Measurements from ENCODE around the gene SEMA5A.

Gene SEMA5A

GRCh38 chr5:9149988-9150387 is 395.9 kb downstream of the SEMA5A start:
- DNase-seq, result peak; percentile 22 to 47

DNA sequence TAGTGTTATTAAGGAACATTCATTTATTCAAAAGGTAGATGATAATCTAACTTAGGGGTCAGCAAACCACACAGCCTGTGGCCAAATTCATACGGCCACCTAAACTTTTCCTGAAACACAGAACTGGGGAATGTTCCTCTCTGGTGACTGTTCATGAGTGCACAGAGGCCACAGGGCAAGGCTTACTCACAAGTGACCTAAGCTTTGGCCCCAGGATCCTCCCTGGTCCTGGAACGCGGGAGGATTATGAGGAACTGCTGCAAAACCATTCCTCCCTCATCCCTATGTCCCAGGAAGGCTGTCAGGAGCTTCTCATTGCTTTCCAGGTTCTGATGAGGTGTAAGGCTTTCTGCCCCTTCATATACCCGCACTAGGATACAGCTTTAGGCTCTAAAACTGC is 397.6 kb downstream of the SEMA5A start:
- DNase-seq, result no peak

DNA sequence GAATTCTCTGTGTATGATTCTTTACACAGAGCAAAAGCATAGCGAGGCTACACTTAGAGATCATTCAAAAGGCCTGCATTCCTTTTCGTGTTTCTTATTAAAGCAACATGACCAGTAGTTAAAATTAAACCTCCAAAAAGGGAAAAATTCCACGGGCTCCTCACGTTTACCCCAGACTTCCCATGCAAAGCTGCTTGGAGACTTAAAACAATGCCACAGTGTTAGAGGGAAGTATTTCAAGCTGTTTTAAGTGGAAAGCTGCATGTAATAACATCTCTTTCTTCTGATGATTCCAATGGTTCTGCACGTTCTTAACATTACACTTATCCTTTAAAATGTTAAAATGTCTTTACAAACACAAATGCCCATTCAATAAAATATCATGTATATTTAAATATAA is 405.2 kb downstream of the SEMA5A start:
- no peak for DNase-seq

GRCh38 chr5:9140202-9140601 is 405.7 kb downstream of the SEMA5A start:
- DNase-seq, result no peak

DNA sequence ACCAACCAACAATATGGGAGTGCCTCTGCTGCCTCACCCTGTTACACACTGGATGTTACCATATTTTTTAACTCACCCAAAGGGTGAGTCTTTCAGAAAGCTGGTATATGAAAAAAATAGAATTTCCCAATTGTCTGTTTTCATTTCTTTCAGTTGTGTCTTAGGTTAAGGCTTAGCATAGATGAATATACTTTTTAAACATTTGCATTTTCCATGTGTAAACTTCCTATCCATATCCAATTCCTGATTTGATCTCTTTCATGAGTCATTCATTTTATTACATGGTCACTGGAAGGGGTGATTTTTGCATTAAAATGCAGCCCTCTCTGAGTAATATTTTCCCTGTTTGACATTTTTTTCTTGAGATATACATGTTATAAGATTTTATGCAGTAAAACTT is 406.5 kb downstream of the SEMA5A start:
- DNase-seq, result no peak

- no peak for DNase-seq
These were observed 417.7 kb downstream of the SEMA5A start for GRCh38 chr5:9128136-9128535.

DNA sequence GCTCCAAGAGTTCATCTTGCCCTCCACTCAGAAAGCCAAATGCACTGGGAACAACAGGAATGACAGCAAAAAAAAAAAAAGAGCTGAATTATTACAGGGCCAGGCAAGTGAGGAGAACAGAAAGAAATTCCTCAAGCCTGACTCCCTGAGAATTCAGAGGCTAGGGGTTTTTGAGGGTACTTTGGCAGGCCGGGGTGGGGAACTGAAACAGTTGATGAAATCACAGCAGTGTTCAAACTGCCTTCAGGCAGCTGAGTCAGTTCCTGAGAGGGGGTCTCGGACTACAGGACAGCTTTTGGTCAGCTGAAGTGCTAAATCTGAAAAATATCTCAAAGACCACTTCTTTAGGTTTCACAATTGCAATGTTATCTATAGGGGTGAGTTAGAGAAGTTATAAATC is 419.4 kb downstream of the SEMA5A start:
- DNase-seq, result no peak

GRCh38 chr5:9125852-9126251 is 420.0 kb downstream of the SEMA5A start:
- no peak for DNase-seq

- DNase-seq, result no peak
These were observed 421.0 kb downstream of the SEMA5A start for GRCh38 chr5:9124838-9125237.

DNA sequence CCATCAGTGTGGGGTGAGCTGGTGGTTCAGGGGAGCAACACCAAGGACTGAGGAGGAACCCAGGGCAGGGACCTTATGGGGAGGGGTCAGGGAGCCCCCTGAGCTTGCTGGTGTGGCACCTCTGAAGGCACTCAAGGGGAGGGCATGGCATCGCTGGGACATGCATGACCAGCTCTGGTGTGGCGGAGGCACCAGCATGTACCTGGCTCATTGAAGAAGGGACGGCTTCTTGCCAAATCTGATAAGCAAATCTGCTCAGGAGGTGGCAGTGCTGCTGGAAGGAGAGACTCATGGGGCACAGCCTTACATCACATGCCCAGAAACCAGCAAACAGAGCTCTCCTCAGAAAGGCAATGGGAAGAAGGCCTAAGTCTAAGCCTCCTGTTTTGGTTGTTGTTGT is 421.8 kb downstream of the SEMA5A start:
- no peak for DNase-seq

- DNase-seq, result no peak
These were observed 423.3 kb downstream of the SEMA5A start for GRCh38 chr5:9122528-9122927.

GRCh38 chr5:9121597-9121996 is 424.3 kb downstream of the SEMA5A start:
- DNase-seq, result no peak

GRCh38 chr5:9118852-9119251 is 427.0 kb downstream of the SEMA5A start:
- no peak for DNase-seq

DNA sequence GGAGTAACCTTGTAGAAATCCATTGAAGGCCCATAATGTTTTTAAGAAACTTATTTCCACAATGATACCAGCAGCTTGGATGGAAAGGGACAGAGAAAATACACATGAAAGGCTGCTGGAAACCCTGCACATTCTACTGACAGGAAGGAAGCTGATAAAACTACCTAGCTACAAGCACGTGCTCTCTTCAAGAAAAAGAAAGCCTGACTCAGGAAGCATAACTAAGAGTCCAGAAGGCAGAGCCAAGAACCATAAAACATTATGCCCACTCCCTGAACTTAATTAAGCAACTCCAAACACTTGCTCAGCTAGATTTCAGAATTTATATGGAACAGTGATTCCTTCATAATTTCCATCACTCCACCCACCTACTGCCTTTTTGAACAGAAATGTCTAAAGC is 430.8 kb downstream of the SEMA5A start:
- DNase-seq, result no peak

- DNase-seq, result no peak
These were observed 433.2 kb downstream of the SEMA5A start for GRCh38 chr5:9112520-9113291.

GRCh38 chr5:9108162-9108561 is 437.7 kb downstream of the SEMA5A start:
- no peak for DNase-seq

DNA sequence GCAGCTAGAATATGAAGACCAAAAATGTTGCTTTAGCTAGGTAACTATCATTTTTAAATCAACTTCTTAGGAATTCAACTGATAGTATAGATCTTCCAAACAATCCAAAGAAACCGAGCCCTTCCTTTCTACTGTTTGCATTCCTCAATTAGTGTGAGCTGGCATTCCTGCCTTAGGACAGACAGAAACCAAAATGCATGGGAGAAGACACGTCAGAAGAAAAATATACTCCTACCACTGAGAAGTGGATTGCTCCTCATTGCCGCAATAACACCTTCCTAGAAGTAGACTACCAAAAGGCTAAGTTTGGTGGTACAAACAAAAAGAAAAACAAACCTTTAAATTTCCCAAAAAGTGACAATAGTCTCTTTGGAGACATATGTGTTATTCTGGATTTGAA is 440.0 kb downstream of the SEMA5A start:
- no peak for DNase-seq

DNA sequence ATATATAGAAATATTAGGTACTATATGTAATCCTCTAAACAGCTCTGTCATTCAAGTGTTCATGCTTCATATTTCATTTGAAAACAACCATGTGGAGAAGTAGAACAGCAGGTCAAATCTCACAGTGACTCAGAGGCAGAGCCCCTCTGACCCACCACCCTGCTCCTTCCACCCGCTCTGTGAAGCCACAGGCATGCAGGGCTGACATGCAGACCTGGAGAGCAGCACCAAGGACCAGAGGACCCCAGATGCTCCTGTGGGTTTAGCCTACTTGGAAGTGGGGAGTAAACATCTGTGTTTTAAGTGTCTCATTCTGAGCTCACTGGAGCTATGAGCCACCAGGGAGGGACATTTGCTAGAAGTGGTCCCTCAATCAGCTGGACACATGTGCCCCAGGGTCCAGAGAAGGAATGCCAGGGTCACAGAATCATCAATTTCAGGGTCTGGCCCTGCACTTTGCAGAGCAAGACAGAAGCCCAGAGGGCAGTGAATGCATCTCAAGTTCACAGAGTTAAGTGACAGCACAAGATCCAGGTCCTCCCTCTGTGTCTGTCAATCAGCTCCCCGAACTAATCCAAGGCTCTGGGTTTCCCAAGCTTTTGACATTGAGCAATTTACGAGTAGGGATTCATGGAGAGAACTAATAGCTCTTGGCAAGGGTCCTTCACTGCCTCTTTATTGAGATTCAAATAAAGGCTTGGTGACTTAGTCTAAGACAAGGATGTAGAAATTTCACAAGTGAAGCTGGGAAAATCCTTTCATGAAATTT is 441.1 kb downstream of the SEMA5A start:
- no peak for DNase-seq

GRCh38 chr5:9103290-9103689 is 442.6 kb downstream of the SEMA5A start:
- no peak for DNase-seq

- DNase-seq, result no peak
These were observed 446.2 kb downstream of the SEMA5A start for GRCh38 chr5:9099689-9100088.

DNA sequence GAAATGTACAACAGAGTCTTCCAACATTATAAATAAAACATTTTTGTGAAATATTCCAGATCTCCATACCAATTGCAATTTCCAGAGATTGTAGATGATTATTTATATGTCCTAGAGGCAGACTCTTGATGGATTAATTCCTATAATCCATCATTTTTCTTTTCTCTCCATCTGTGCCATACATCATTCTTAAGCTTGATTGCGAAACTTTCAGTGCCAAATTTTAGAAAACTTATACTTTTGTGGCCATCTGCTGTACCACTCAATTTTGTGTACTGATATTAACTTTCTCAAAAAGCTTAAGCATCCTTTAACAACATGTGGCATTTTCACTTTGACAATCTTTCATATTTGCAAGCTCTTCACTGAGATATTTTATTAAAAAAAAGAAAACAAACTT is 446.9 kb downstream of the SEMA5A start:
- DNase-seq, result no peak

DNA sequence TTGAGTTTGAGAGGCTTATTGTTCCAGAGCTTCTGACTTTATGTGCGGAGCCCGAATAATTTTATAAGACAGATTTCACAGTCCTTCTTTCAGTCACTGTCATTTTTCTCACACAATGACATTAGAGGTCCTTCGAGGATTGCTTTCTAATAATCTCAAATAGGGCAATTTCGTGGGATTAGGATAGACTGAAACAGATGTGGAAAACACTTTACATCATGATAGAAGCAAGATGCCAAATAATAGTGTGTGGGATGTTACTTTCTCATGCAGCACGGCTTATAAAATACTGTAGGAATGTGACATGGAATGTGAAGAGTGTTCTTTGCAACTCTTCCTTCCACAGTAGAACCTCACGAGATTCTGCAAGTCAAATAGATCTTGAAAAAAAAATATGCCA is 451.3 kb downstream of the SEMA5A start:
- no peak for DNase-seq

DNA sequence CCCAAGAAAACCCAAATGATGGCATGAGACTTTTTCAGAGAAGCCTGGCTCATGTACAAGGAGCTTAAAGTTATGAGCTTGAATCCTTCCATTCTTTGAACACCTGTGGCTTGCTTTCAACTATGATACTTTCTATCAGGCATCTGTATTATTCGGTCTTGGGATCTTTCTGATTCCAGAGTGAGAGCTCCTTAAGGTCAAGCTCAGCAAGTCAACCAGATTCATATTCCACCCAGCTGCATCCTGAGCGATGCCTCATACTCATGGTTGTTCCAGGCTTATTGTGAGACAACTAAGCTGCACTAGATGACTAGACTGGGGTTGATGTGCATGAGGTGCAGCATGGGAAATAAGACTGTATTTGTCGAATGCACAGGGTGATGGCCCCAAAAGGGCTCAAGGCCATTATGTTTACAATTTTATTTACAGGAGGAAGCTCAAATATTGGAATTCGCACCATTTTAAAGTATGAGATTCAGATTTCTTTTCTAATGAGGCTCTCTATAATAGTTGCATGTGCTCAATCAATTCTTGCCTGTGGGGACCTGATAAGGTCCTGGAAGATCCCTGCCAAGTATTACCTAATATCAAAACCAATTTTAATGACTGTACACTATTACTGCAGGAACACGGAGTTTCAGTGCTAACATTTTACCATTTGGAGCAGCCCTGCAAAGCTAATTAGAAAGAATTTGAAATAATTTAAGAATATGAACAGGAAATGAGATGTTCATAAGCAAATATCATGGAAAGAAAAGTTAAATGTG is 453.8 kb downstream of the SEMA5A start:
- DNase-seq, result no peak

Measured in SW 1271 (cell line).